Karpas-422 (cell line): ENCODE measurements around the gene TPP1. TPM values are rescaled to one million over a fixed set of nuclear protein-coding genes. Genes with fewer than 3 reads are reported as not detected.

ENCODE experiments used
- DNase-seq: peaks from one replicate; pipeline ENCODE4 v3.0.0-alpha.2; 2015
- H2AFZ ChIP-seq: fragments of 200-600 bp; sonication (generic); 2 replicates; pipeline ENCODE4 v1.6.1; 2014; ENCODE audit warnings: antibody characterized with exemption, low read length, mixed read lengths
- H3K27ac ChIP-seq: fragments of 200-600 bp; sonication (generic); 2 replicates; pipeline ENCODE4 v1.5.1; 2014; ENCODE audit warnings: mild to moderate bottlenecking, low read length, moderate library complexity
- H3K27me3 ChIP-seq: fragments of 200-600 bp; sonication (generic); 2 replicates; pipeline ENCODE4 v1.6.1; 2014; ENCODE audit warnings: low read length, mixed read lengths
- H3K36me3 ChIP-seq: fragments of 200-600 bp; sonication (generic); 2 replicates; pipeline ENCODE4 v1.6.1; 2014; ENCODE audit warnings: low read length, mixed read lengths; ENCODE audit not compliant: insufficient read depth
- H3K4me1 ChIP-seq: fragments of 200-600 bp; sonication (generic); 2 replicates; pipeline ENCODE4 v1.6.1; 2014; ENCODE audit warnings: mild to moderate bottlenecking, low read length, mixed read lengths
- H3K4me2 ChIP-seq: fragments of 200-600 bp; sonication (generic); 2 replicates; pipeline ENCODE4 v1.6.1; 2014; ENCODE audit warnings: low read length, low read depth, mild to moderate bottlenecking; ENCODE audit not compliant: poor library complexity, severe bottlenecking
- H3K4me3 ChIP-seq: fragments of 200-600 bp; sonication (generic); 2 replicates; pipeline ENCODE4 v1.5.1; 2014; ENCODE audit warnings: mild to moderate bottlenecking, antibody characterized with exemption, low read length, mixed read lengths
- H3K79me2 ChIP-seq: fragments of 200-600 bp; sonication (generic); 2 replicates; pipeline ENCODE4 v1.6.1; 2014; ENCODE audit warnings: mild to moderate bottlenecking, low read length, mixed read lengths
- H3K9ac ChIP-seq: fragments of 200-600 bp; sonication (generic); 2 replicates; pipeline ENCODE4 v1.6.0; 2014; ENCODE audit warnings: low read length
- H3K9me2 ChIP-seq: fragments of 200-600 bp; sonication (generic), shearing (Covaris generic); replicated peaks from 2 replicates; pipeline ENCODE4 v1.6.0; 2014; ENCODE audit warnings: mild to moderate bottlenecking, low read length, moderate library complexity; ENCODE audit not compliant: insufficient read depth
- H3K9me3 ChIP-seq: fragments of 300-700, 200-600 bp; sonication (generic); 2 replicates; pipeline ENCODE4 v1.6.1; 2014; ENCODE audit warnings: low read length, mixed read lengths
- H4K20me1 ChIP-seq: fragments of 200-600 bp; sonication (generic); 2 replicates; pipeline ENCODE4 v1.6.1; 2014; ENCODE audit warnings: mild to moderate bottlenecking, antibody characterized with exemption, low read length, low read depth; ENCODE audit not compliant: insufficient read depth
- total RNA-seq: library from RNA; depleted of rRNA; stranded (reverse); fragments of >200 nt; shearing (Covaris generic); gene quantifications from 2 replicates; pipeline ENCODE4 v1.2.3, GENCODE V29; 2014; ENCODE audit warnings: low replicate concordance

Gene TPP1
- total RNA-seq, 1 experiment from 2014 or later: 41.5 TPM

DNA sequence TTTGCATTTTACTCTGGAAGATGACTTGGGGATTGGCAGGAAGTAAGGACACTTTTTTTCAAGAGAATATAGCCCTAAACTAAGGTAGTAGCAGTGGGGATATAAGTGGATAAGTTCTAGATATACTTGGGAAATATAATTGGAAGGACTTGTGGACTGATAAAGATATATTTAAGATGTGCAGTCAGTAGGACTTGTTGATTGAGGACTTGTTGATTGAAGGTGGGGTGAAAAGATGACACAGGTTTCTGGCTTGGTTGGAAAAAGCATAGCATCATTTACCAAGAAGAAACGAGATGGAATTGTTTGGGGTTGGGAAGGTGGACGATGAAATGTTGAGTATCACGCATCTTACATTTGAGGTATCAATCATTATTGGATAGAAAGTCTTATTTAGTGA, 5.7 kb downstream of the TPP1 start:
- Histone ChIP-seq H3K79me2 (peaks cover 28% of the 10 kb centered on the region), H3K9ac (no peak overlapping the region; the same call in 1 of the 2 replicates), H3K9me2 (no peaks in the 10 kb centered on the region), H3K4me2 (peak overlapping the region; percentile 68), H4K20me1 (no peaks in the 10 kb centered on the region; the same call in 1 of the 2 replicates), H3K4me1 (peaks cover 34% of the 10 kb centered on the region), H3K36me3 (peaks cover 19% of the 10 kb centered on the region; the same call in 1 of the 2 replicates), H2AFZ (no peak overlapping the region), H3K27me3 (no peaks in the 10 kb centered on the region), H3K4me3 (no peak overlapping the region), H3K9me3 (no peaks in the 10 kb centered on the region), H3K27ac (no peak overlapping the region)
- no peak for DNase-seq

DNA sequence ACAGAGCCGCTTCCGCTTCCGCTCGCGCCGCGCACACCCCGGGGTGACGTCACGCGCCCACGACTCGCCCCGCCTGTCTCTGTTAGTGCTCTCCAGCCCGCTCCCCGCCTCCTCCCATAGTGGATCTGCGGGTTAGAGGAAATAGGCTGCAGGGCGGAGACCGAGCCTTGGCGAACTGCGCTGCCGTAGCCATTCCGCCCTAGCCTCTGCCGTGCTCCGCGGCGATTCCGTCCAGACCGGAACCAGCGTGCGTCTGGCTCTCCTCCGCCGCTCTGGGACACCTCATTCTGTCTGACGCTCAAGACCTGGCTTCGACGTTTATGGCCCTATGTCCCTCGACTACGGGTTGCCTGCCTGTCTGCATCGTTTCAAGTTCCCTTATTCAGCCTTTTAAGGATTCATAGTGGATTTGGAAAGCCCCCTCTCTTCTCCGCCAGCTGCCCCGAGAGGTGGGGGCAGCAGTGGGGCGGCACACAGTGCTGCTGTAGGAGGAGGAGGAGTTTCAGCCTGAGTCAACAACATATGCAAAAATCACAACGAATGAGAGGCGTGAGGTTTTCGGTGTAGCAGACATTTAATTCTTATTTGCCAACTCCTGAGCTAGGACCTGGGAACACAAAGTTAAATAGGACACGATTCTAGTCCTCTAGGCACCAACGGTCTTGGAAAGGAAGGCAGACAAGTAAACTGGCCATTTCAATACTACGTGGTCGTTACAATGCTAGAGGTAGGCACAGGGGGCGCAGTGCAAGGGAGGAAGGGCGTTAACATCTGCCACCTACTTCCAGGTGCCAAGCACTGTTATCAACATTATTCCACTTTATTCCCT, 6.8 kb downstream of the TPP1 start, which contains the start of gene TAF10:
TSS of gene TAF10 (minus strand) at position 4 of the 829 bp plus-strand sequence. CDS start 27 bp downstream, outside the sequence.
- no peaks in the 10 kb centered on the region for H3K9me2 ChIP-seq

GRCh38 chr11:6611963-6612212, 7.3 kb downstream of the TPP1 start:
- peaks cover 32% of the 10 kb centered on the region for H3K79me2 ChIP-seq
- H3K4me3 ChIP-seq: peak overlapping the region; percentile 75
- no peak overlapping the region; the same call in 1 of the 2 replicates for H3K27ac ChIP-seq
- H4K20me1 ChIP-seq: no peaks in the 10 kb centered on the region; the same call in 1 of the 2 replicates
- H2AFZ ChIP-seq: no peak overlapping the region
- no peaks in the 10 kb centered on the region for H3K27me3 ChIP-seq
- H3K36me3 ChIP-seq: peaks cover 24% of the 10 kb centered on the region
- H3K4me2 ChIP-seq: peak overlapping the region; percentile 84
- peak overlapping the region; percentile 91 for H3K9ac ChIP-seq
- no peak for DNase-seq
- peaks cover 39% of the 10 kb centered on the region for H3K4me1 ChIP-seq
- H3K9me2 ChIP-seq: no peaks in the 10 kb centered on the region
- no peaks in the 10 kb centered on the region for H3K9me3 ChIP-seq

More for the DNA sequence above, 6.8 kb downstream of the TPP1 start, which contains the start of gene TAF10:
- Histone ChIP-seq H3K4me1 (peaks cover 33% of the 10 kb centered on the region), H3K79me2 (peaks cover 27% of the 10 kb centered on the region), H3K9me3 (no peaks in the 10 kb centered on the region), H3K9ac (peak within 1 kb of the TSS; percentile 91), H4K20me1 (no peaks in the 10 kb centered on the region; the same call in 1 of the 2 replicates), H3K27me3 (no peaks in the 10 kb centered on the region), H2AFZ (peak within 1 kb of the TSS; percentile 6; the same call in 1 of the 2 replicates), H3K27ac (peak within 1 kb of the TSS; percentile 84), H3K36me3 (peaks cover 24% of the 10 kb centered on the region), H3K4me2 (peak within 1 kb of the TSS; percentile 84), H3K4me3 (peak within 1 kb of the TSS; percentile 75)
- DNase-seq: peak; percentile 97

- Histone ChIP-seq H3K4me3 (peak overlapping the region; percentile 75), H3K36me3 (peaks cover 24% of the 10 kb centered on the region), H3K4me1 (peaks cover 44% of the 10 kb centered on the region), H3K9ac (peak overlapping the region; percentile 91), H3K4me2 (peak overlapping the region; percentile 84), H3K27ac (no peak overlapping the region; the same call in 1 of the 2 replicates), H3K9me2 (no peaks in the 10 kb centered on the region), H2AFZ (no peak overlapping the region), H3K79me2 (peaks cover 38% of the 10 kb centered on the region), H3K27me3 (no peaks in the 10 kb centered on the region), H4K20me1 (no peaks in the 10 kb centered on the region; the same call in 1 of the 2 replicates), H3K9me3 (no peaks in the 10 kb centered on the region)
- peak; percentile 58 for DNase-seq
Observed at GRCh38 chr11:6611092-6611962, 7.9 kb downstream of the TPP1 start.

GRCh38 chr11:6610591-6610990, 8.6 kb downstream of the TPP1 start:
- H3K4me1 ChIP-seq: peaks cover 52% of the 10 kb centered on the region
- H3K4me2 ChIP-seq: peak overlapping the region; percentile 84
- no peaks in the 10 kb centered on the region; the same call in 1 of the 2 replicates for H4K20me1 ChIP-seq
- no peaks in the 10 kb centered on the region for H3K9me3 ChIP-seq
- H3K27me3 ChIP-seq: no peaks in the 10 kb centered on the region
- peaks cover 43% of the 10 kb centered on the region for H3K79me2 ChIP-seq
- no peak for DNase-seq
- H2AFZ ChIP-seq: no peak overlapping the region
- H3K9ac ChIP-seq: peak overlapping the region; percentile 91
- H3K9me2 ChIP-seq: no peaks in the 10 kb centered on the region
- H3K4me3 ChIP-seq: peak overlapping the region; percentile 75; the same call in 1 of the 2 replicates
- peaks cover 24% of the 10 kb centered on the region for H3K36me3 ChIP-seq
- H3K27ac ChIP-seq: no peak overlapping the region

DNA sequence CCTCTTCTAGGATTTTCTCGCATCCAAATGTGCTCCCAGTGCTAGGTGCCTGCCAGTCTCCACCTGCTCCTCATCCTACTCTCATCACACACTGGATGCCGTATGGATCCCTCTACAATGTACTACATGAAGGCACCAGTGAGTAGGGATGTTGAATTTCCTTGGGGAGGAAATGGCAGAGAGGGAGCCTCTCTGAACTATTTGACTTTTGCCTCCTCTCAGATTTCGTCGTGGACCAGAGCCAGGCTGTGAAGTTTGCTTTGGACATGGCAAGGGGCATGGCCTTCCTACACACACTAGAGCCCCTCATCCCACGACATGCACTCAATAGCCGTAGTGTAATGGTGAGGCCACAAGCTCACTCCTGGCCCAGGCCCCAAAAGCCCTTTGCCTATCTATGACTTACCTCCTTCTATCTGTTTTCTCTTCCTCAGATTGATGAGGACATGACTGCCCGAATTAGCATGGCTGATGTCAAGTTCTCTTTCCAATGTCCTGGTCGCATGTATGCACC, 9.7 kb downstream of the TPP1 start:
- H3K27ac ChIP-seq: no peak overlapping the region
- H3K9me3 ChIP-seq: no peaks in the 10 kb centered on the region
- no peaks in the 10 kb centered on the region; the same call in 1 of the 2 replicates for H4K20me1 ChIP-seq
- no peak for DNase-seq
- no peak overlapping the region for H3K4me2 ChIP-seq
- peaks cover 24% of the 10 kb centered on the region for H3K36me3 ChIP-seq
- H3K9me2 ChIP-seq: no peaks in the 10 kb centered on the region
- H3K79me2 ChIP-seq: peaks cover 53% of the 10 kb centered on the region
- no peak overlapping the region for H2AFZ ChIP-seq
- H3K27me3 ChIP-seq: no peaks in the 10 kb centered on the region
- peaks cover 62% of the 10 kb centered on the region for H3K4me1 ChIP-seq
- no peak overlapping the region for H3K4me3 ChIP-seq
- no peak overlapping the region for H3K9ac ChIP-seq

DNA sequence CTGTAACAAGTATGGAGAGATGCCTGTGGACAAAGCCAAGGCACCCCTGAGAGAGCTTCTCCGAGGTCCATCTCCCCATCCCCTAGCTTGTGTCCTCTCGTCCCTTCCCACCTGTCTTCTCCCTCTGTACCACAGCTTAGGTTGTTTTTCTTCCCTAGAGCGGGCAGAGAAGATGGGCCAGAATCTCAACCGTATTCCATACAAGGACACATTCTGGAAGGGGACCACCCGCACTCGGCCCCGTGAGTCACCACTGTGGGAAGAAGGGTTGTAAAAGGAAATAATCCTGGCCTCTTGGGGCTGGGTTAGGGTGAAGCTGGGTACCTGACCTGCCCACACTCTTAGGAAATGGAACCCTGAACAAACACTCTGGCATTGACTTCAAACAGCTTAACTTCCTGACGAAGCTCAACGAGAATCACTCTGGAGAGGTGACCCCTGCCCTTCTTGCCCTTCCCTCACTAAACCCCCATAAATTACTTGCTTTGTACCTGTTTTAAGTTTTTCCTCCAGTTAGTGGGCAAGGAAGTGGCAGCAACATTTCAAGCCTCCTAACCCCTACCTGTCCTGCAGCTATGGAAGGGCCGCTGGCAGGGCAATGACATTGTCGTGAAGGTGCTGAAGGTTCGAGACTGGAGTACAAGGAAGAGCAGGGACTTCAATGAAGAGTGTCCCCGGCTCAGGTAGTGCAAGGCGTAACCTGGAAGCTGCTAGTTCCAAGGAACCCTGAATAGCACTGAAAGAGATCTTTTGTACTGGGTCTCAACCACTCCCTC, 10.3 kb downstream of the TPP1 start:
- Histone ChIP-seq H3K4me2 (no peak overlapping the region), H3K79me2 (peaks cover 60% of the 10 kb centered on the region), H3K4me3 (no peak overlapping the region), H4K20me1 (no peaks in the 10 kb centered on the region; the same call in 1 of the 2 replicates), H3K9me2 (no peaks in the 10 kb centered on the region), H3K36me3 (peaks cover 24% of the 10 kb centered on the region), H3K27ac (no peak overlapping the region), H3K4me1 (peaks cover 64% of the 10 kb centered on the region), H3K27me3 (no peaks in the 10 kb centered on the region), H3K9me3 (no peaks in the 10 kb centered on the region), H3K9ac (no peak overlapping the region), H2AFZ (no peak overlapping the region)
- DNase-seq: no peak
